ENCODE measurements around the gene LRRC71.

LRRC71 gene

DNA sequence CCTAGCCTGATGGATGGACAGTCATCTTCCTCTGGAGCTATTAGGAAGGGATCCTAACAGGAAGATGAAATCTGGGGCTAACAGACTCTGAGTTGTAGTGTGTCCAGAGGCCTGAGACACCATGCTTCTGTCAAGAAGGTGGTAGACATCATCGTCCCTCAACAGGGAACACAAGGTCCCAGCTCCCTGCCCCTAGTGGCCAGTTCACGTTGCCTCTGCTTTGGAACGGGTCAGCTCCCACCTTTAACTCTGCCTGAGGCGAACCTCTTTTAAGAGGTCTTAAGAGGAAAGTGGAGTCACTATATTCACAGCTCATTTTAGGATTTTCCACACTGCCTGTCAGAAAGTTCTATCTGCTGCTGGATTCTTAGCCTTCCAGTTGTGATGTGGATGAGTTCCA, 28.3 kb downstream of the LRRC71 start:
- DNase-seq, result no peak

DNA sequence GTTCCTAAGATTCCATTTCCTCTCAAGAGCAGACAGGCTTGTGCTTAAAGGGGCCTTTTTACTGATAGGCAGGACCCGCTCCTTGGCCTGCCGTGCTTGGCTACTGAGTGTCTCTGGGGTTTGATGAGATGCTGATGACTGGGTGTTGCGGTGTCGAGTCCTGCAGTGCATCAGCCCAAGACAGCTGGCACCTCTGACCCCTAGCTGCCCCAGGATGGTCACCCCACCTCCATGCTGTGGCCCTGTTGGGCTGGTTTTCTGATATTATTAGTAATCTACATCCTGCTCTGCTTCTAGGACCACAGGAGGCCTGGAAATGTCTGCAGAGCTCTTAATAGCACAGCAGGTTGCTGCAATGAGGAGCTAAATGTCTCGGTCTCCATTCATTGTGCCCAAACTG, 28.7 kb downstream of the LRRC71 start:
- DNase-seq, result no peak

DNA sequence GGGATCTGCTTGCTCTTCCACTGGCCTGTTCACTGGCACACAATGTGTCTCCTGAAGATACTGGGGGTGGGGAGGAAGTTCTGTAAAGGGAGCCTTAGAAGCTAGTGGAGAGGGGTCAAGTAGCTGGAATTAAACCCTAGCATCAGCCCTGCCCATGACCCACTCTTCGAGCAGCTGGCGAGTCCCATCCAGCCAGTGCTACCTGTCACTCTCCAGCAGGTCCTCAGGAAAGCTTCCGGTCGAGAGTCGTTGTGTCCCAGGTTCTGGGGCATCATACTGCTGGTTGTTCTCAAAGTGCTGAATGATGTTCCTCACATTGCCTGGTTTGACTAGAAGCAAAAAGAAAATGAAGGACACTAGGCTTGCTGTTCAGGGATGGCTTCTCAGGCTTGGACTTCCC, 30.9 kb downstream of the LRRC71 start:
- no peak for DNase-seq

DNA sequence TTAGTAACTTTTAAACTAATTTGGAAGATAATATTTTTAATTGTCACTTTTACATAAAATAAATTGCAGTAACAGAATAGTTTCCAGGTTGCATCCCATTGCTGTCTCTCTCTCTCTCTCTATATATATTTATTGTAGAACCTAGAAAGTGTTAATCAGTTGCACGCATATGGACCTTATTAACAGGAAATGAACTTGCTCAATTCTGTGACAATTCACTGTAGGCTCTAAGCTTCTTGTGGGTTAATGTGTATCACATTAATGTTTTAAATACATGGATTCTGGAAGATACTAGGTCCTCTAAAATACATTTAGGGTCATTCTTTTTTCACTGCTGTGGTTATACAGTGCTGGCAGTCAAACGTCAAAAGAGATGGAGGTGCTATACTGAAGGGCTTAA, 33.1 kb downstream of the LRRC71 start:
- no peak for DNase-seq

DNA sequence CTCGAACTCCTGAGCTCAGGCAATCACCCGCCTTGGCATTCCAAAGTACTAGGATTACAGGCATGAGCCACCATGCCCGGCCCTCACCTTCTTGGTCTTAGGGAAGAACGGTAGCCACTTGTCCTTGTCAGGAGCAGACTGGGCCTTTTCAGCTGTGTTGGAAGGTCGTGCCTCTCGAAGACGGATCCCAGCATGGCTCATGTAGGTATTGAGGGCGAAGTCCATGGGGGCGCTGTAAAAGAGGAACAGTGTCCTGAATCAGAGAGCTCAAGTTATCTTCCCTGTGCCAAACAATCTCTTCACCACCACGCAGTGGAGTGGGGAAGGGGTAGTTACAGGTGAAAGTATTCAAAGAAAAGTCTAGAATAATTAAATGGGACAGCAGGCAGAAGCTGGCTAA, 35.9 kb downstream of the LRRC71 start:
- no peak for DNase-seq

DNA sequence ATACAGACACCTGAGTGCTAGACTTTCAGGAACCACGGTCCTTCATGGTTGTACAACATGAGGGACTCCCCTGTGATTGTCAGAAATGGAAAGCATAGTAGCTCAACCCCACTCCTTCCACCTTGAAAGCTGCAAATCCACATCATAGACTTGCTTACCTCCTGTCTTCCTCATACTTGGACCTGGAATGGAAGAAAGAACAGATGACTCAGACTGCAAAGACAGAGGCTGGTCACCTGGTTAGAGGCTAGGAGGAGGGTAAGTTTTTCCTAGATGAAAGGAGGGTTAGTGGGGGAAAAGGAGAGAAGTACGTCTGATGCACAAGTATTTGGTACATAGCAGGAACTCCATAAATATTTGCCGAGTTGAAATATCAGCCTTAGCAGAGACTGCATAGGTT, 37.2 kb downstream of the LRRC71 start:
- DNase-seq, result no peak

DNA sequence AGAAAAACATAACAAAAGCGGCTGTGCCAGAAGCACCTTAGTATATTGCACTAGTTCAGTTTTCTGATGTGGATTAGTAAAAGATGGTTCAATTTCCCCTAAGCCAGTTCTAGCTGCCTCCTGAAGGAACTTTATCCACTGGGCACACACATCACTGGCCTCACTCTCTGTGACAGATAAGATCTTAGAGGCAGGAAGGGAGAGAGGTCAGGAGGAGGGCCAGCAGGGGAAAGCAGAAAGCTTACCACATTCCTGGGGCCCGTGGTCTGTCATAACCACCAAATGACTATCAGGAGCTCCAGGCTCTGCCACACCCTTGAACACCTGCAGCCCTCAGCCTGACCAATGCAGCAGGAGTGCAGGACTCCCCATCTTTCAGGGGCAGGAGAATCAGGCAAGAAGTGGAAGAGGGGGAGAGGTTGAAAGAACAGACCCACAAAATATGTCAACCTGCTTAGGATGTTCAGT, 37.8 kb downstream of the LRRC71 start:
- no peak for DNase-seq

DNA sequence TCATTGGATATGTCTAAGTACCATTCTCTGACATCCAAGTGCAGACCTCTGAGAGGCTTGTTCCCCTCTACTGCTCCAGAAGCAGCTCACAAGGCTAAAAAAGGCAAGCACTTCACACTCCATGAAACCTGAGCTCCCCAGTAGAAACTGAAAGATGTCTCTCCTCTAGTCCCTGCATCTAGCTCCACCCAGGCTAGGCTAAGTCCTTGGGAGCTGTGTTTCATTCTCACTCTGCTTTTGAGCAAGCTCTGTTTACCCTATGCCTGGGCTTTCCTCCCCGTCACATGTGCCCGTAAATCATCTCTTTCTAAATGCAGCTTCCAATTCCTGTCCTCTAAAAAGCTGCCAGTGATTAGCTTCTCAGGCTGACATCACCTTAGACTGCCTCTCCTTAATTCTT, 39.0 kb downstream of the LRRC71 start:
- no peak for DNase-seq

DNA sequence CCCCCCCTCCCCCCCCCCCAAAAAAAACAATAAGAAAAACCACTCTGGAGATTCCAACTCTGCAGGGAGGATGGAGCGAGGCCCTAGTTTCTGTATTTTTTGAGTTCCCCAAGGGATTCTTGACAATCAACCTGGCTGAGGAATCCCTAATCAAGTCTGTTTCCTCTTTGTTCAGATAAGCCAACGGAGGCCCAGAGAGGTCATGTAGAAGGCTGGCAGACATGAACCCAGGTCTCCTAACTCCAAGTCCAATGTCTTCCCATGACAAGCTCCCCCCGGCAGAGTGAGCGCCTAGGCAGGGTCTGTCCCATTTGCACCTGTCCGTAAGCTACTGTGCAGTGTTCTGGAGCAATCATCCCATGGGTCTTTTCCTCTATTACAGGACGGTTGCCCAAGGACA, 39.5 kb downstream of the LRRC71 start:
- DNase-seq, result no peak

DNA sequence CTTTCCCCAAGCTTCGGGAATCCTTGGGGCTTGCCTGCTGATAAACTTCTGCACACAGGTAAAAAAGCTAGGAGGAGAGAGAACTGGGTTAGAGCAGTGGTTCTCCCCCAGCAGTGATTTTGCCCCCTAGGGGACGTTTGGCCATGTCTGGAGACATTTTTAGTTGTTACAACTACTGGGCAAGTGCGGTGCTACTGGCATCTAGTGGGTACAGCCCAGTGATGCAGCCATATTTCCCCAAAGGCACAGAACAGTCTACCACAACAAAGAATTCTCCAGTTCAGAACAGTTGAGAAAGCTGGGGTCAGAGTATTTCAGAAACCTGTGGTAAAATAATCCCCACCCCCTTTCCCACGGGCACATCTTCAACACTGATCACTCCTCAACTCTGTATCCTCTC, 41.3 kb downstream of the LRRC71 start:
- no peak for DNase-seq

DNA sequence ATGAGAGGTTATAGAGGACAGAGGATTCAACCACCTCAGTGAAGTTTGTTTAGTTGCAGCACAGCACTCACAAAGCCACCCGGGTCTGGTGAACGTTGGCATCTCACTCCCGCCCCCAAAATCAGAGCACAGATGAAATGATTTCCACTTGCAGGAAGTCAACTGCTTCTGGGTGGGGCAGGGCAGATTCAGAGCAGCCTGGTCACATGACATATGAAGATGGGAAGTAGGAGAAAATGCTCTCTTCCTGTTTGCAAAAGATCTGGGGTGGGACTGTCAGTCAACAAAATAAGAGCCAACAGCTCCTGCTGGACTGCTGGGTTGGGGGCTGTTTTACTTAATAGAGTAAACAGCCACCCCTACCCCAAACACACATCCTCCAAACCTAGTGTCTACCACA, 43.2 kb downstream of the LRRC71 start:
- no peak for DNase-seq

DNA sequence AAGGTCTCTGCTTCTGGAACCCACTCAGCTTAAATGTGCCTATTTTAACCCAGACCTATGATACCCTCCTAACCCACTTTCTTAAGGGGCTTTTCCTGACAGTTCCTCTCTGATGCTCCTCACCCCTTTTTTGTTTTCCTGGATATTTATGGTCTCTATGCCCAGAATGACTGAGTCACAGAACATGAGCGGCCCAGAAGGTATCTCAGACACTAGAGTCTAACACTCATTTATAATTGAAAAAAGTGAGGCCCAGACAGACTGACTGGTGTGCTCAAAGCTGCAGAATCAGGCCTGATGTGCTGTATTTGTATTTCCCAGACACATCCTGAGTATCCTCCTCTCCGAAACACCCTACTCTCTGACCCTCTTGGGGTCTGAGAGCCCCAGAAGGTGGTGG, 44.0 kb downstream of the LRRC71 start:
- DNase-seq, result no peak

DNA sequence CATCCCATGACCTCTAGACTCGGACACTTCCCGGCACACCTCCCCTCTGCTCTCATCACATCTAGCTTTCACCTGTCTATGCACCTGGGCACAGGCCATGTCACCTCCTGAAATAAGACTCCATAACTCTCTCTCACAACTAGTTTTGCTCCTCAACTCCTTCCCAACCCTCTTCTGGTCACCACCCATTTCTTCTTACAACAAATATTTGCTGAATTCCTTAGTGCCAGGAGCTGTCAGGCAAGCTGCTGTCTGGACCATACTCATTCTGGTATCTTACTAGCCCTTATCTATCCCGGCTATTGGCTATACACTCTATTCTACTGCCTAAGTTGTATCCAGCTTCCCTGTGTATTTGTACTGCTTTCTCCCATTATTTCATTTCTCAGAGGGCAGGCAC, 49.1 kb downstream of the LRRC71 start:
- no peak for DNase-seq

DNA sequence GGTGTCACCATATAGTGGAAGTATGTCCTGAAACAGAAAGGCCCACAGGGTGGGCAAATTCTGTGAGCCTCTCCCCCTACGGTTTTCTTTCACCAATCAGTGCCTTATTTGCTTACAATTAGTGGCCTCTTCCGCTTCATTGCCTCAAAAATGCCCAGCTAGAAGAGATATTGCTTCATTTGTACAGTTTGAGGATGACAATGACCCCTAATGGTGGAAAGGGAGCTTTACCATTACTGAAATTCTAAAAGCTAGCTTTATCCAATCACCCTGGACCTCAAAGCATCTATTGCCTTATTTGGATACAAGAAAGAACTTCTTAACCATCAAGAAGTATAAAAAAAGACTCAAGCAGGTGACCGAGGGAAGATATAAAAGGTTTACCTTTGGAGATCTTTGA, 49.6 kb downstream of the LRRC71 start:
- DNase-seq, result no peak

DNA sequence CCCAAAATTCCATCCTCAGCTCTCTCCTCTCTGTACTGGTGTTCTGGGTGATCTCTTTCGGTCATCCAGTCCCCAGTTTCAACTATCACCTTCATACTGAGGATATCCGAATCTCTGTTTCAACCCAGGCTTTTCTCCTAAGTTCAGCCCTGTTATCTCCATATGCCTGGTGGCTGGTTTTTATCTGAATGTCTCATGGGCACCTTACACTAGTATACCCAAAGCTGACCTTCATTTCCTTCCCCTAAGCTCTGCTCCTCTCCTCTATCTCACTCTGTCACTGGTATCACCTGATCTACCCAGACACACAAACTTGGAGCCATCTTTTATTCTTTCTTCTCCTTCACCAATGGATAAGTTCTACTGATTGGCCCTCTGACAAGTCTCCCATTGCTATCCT, 53.0 kb downstream of the LRRC71 start:
- DNase-seq, result no peak

DNA sequence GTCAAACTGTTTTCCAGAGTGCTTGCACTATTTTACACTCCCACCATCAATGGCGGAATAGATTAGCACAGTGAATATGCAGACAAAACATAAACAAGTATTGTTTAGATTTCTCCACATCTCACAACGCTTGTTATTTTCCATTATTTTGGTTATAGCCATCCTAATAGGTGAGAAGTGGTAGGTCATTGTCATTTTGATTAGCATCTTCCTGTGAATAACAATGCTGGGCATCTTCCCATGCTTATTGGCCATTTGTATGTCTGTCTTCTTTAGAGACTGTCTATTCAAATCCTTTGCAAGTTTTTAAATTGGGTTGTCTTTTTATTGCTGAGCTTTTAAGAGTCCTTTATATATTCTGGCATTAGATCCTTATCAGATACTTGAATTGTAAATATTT, 54.7 kb downstream of the LRRC71 start:
- no peak for DNase-seq

DNA sequence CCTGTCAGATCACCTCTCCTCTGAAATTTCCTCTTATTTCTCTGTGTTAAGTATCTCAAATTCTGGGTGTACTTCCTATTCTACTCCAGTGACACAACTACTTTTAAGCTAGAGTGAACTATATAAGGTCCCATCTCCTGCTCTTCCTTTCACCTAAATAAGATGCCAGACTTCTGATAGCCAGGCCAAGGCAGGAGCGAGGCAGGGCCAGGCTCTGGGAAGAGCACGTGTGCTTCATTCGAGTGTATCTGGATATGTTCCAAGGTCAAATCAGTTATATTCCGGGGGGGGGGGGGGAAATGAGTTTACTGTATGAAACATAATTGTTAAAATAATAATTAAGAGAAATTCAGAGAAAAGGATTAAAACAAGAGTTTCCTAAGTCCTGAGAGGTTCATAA, 60.1 kb downstream of the LRRC71 start:
- DNase-seq, result no peak
